ENCODE results near the gene CFAP299. TPM values are rescaled to one million over a fixed set of nuclear protein-coding genes. Genes with fewer than 3 reads are reported as not detected.

Gene CFAP299
- total and polyA plus RNA-seq, 7 donors, result 1.4 TPM; not detected in 6

GRCh38 chr4:80367737-80368136 lies 32.2 kb downstream of the CFAP299 start:
- peaks cover 0 to 5% (median 2%) of the 10 kb centered on the region in 4 donors for H3K4me1 ChIP-seq
- no peak for DNase-seq
- intact Hi-C loops (cut with DNase I), result loop anchor here (2.0 to 10.0 kb wide), 3 partner anchors 247 to 623 kb away; no protein-coding TSS in a partner anchor
- no peaks in the 10 kb centered on the region for H3K36me3 ChIP-seq
- H3K27me3 ChIP-seq, result no peaks in the 10 kb centered on the region
- H3K27ac ChIP-seq, result no peak overlapping the region
- no peak overlapping the region for H3K4me3 ChIP-seq
- H3K9me3 ChIP-seq, result peaks cover 0 to 1% (median 0%) of the 10 kb centered on the region in 4 donors
- WGBS, 2 donors, result 88 to 93% methylated on average over 2 of the region's 2 CpGs
- TF ChIP-seq CTCF (IDR thresholded peaks at IDR 0.05) (no peak), EP300 (IDR thresholded peaks at IDR 0.05) (no peak), POLR2A (IDR thresholded peaks at IDR 0.05) (no peak), POLR2AphosphoS5 (IDR thresholded peaks at IDR 0.05) (no peak)

- Histone ChIP-seq H3K4me1 (peaks cover 0 to 5% (median 0%) of the 10 kb centered on the region in 4 donors), H3K4me3 (no peak overlapping the region), H3K9me3 (peaks cover 0 to 1% (median 0%) of the 10 kb centered on the region in 4 donors), H3K36me3 (no peaks in the 10 kb centered on the region), H3K27me3 (no peaks in the 10 kb centered on the region), H3K27ac (no peak overlapping the region)
- no peak for DNase-seq
- 92 to 94% methylated on average over 3 of the region's 3 CpGs for WGBS, 2 donors
- no peak for TF ChIP-seq CTCF (IDR thresholded peaks at IDR 0.05)
- no peak for TF ChIP-seq POLR2A (IDR thresholded peaks at IDR 0.05)
- no peak for TF ChIP-seq EP300 (IDR thresholded peaks at IDR 0.05)
- TF ChIP-seq POLR2AphosphoS5 (IDR thresholded peaks at IDR 0.05), result no peak
- intact Hi-C loops (cut with DNase I), result no loop called here
Measured at GRCh38 chr4:80370635-80371034, 35.1 kb downstream of the CFAP299 start.

- Histone ChIP-seq H3K4me3 (no peak overlapping the region), H3K9me3 (peaks cover 0 to 1% (median 0%) of the 10 kb centered on the region in 4 donors), H3K27me3 (no peaks in the 10 kb centered on the region), H3K36me3 (no peaks in the 10 kb centered on the region), H3K27ac (no peak overlapping the region), H3K4me1 (peaks cover 0 to 5% (median 0%) of the 10 kb centered on the region in 4 donors)
- TF ChIP-seq CTCF (IDR thresholded peaks at IDR 0.05), result no peak
- TF ChIP-seq EP300 (IDR thresholded peaks at IDR 0.05), result no peak
- DNase-seq, result no peak
- 88 to 93% methylated on average over 2 of the region's 2 CpGs for WGBS, 2 donors
- intact Hi-C loops (cut with DNase I), result no loop called here
Measured at GRCh38 chr4:80371046-80371445, 35.5 kb downstream of the CFAP299 start.

- Histone ChIP-seq H3K4me3 (no peak overlapping the region), H3K4me1 (no peaks in the 10 kb centered on the region), H3K27me3 (no peaks in the 10 kb centered on the region), H3K27ac (no peak overlapping the region), H3K9me3 (peaks cover 0 to 1% (median 0%) of the 10 kb centered on the region in 4 donors), H3K36me3 (no peaks in the 10 kb centered on the region)
- intact Hi-C loops (cut with DNase I), result no loop called here
- TF ChIP-seq CTCF (IDR thresholded peaks at IDR 0.05), result no peak
- no peak for TF ChIP-seq EP300 (IDR thresholded peaks at IDR 0.05)
- no peak for TF ChIP-seq POLR2A (IDR thresholded peaks at IDR 0.05)
- TF ChIP-seq POLR2AphosphoS5 (IDR thresholded peaks at IDR 0.05), result no peak
- DNase-seq, result no peak
Measured at GRCh38 chr4:80374180-80374579, 38.6 kb downstream of the CFAP299 start.
